ENCODE results near the gene DAB2IP. TPM values are rescaled to one million over a fixed set of nuclear protein-coding genes. Genes with fewer than 3 reads are reported as not detected.

Gene DAB2IP
- polyA plus RNA-seq, 1 donor from 2014 or later = 17.3 TPM

GRCh38 chr9:121638901-121639592 lies 12.4 kb upstream of the DAB2IP start:
- Histone ChIP-seq H4K20me1 (ENCODE audit: insufficient read depth) (no peaks in the 10 kb centered on the region), H3K4me3 (ENCODE audit: low read length) (no peak overlapping the region), H3K9ac (ENCODE audit: low read length) (no peak overlapping the region), H3K36me3 (ENCODE audit: insufficient read depth, low read length) (no peaks in the 10 kb centered on the region), H3K27ac (ENCODE audit: low read length) (no peak overlapping the region), H3K79me2 (replicated peaks; ENCODE audit: insufficient read depth, low read length) (no peaks in the 10 kb centered on the region), H3F3A (ENCODE audit: insufficient read depth, low read length, poor library complexity, severe bottlenecking) (no peaks in the 10 kb centered on the region), H3K27me3 (ENCODE audit: insufficient read depth, low read depth, low read length) (no peaks in the 10 kb centered on the region), H3K4me2 (ENCODE audit: low read length) (no peak overlapping the region), H3K9me3 (ENCODE audit: low read length) (no peaks in the 10 kb centered on the region), H2AFZ (ENCODE audit: low read depth, low read length) (no peak overlapping the region), H3K9me2 (ENCODE audit: insufficient read depth, low read length) (no peaks in the 10 kb centered on the region)
- TF ChIP-seq SMC3 (conservative IDR thresholded peaks at IDR 0.05; ENCODE audit: poor library complexity) = no peak
- no peak for TF ChIP-seq EP300 (conservative IDR thresholded peaks at IDR 0.05; ENCODE audit: poor library complexity, severe bottlenecking)
- TF ChIP-seq POLR2AphosphoS5 (IDR thresholded peaks at IDR 0.05) = no peak
- TF ChIP-seq MXI1 (conservative IDR thresholded peaks at IDR 0.05; ENCODE audit: poor library complexity, severe bottlenecking) = no peak
- TF ChIP-seq REST (IDR thresholded peaks at IDR 0.05; ENCODE audit: borderline replicate concordance) = no peak
- TF ChIP-seq EZH2 (IDR thresholded peaks at IDR 0.05; ENCODE audit: borderline replicate concordance, insufficient read depth, low read length, poor library complexity, severe bottlenecking) = no peak

DNA sequence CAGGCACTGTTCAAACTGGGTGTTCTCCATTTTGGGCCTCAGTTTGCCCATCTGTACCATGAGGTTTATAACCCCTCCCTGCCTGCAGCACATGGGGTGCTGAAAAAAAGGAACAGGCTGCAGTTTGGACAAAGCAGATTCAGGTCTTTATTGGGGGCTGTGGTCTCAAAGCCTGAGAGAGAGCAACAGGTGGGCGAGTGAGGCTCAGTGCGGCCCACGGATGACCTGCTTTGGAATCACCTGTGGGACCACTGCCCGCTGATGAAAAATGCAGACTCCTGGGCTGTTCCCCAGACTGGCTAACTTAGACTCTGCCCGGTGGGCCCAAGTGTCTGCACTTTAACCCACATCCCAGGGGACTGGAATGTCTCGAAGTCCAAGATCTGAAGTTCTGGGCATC lies 11.8 kb upstream of the DAB2IP start:
- Histone ChIP-seq H4K20me1 (ENCODE audit: insufficient read depth) (no peaks in the 10 kb centered on the region), H2AFZ (ENCODE audit: low read depth, low read length) (no peak overlapping the region), H3K9ac (ENCODE audit: low read length) (no peak overlapping the region), H3K9me2 (ENCODE audit: insufficient read depth, low read length) (no peaks in the 10 kb centered on the region), H3K4me3 (ENCODE audit: low read length) (no peak overlapping the region), H3K27ac (ENCODE audit: low read length) (no peak overlapping the region), H3K4me2 (ENCODE audit: low read length) (no peak overlapping the region), H3K9me3 (ENCODE audit: low read length) (no peaks in the 10 kb centered on the region), H3K36me3 (ENCODE audit: insufficient read depth, low read length) (no peaks in the 10 kb centered on the region), H3F3A (ENCODE audit: insufficient read depth, low read length, poor library complexity, severe bottlenecking) (no peaks in the 10 kb centered on the region), H3K79me2 (replicated peaks; ENCODE audit: insufficient read depth, low read length) (no peaks in the 10 kb centered on the region), H3K27me3 (ENCODE audit: insufficient read depth, low read depth, low read length) (no peaks in the 10 kb centered on the region)
- no peak for TF ChIP-seq EP300 (conservative IDR thresholded peaks at IDR 0.05; ENCODE audit: poor library complexity, severe bottlenecking)
- no peak for TF ChIP-seq SMC3 (conservative IDR thresholded peaks at IDR 0.05; ENCODE audit: poor library complexity)
- TF ChIP-seq RAD21 (conservative IDR thresholded peaks at IDR 0.05) = no peak
- TF ChIP-seq CTCF (IDR thresholded peaks at IDR 0.05; ENCODE audit: poor library complexity, severe bottlenecking) = no peak
- TF ChIP-seq REST (IDR thresholded peaks at IDR 0.05; ENCODE audit: borderline replicate concordance) = no peak
- TF ChIP-seq MXI1 (conservative IDR thresholded peaks at IDR 0.05; ENCODE audit: poor library complexity, severe bottlenecking) = no peak
- no peak for TF ChIP-seq TAF1 (IDR thresholded peaks at IDR 0.05; ENCODE audit: low read depth)
- no peak for TF ChIP-seq EZH2 (IDR thresholded peaks at IDR 0.05; ENCODE audit: borderline replicate concordance, insufficient read depth, low read length, poor library complexity, severe bottlenecking)
- no peak for TF ChIP-seq POLR2AphosphoS5 (IDR thresholded peaks at IDR 0.05)

Data from neural cell (in vitro differentiated cells).